ENCODE data around the gene KLHL21. TPM values are rescaled to one million over a fixed set of nuclear protein-coding genes. Genes with fewer than 3 reads are reported as not detected.

KLHL21 gene
- total RNA-seq, 1 experiment from 2014 or later = 27.5 TPM

- TF ChIP-seq, protein P1, sequence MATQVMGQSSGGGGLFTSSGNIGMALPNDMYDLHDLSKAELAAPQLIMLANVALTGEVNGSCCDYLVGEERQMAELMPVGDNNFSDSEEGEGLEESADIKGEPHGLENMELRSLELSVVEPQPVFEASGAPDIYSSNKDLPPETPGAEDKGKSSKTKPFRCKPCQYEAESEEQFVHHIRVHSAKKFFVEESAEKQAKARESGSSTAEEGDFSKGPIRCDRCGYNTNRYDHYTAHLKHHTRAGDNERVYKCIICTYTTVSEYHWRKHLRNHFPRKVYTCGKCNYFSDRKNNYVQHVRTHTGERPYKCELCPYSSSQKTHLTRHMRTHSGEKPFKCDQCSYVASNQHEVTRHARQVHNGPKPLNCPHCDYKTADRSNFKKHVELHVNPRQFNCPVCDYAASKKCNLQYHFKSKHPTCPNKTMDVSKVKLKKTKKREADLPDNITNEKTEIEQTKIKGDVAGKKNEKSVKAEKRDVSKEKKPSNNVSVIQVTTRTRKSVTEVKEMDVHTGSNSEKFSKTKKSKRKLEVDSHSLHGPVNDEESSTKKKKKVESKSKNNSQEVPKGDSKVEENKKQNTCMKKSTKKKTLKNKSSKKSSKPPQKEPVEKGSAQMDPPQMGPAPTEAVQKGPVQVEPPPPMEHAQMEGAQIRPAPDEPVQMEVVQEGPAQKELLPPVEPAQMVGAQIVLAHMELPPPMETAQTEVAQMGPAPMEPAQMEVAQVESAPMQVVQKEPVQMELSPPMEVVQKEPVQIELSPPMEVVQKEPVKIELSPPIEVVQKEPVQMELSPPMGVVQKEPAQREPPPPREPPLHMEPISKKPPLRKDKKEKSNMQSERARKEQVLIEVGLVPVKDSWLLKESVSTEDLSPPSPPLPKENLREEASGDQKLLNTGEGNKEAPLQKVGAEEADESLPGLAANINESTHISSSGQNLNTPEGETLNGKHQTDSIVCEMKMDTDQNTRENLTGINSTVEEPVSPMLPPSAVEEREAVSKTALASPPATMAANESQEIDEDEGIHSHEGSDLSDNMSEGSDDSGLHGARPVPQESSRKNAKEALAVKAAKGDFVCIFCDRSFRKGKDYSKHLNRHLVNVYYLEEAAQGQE (IDR thresholded peaks at IDR 0.05; ENCODE audit: low read depth) = no peak
Measured at GRCh38 chr1:6578624-6579373, 23.9 kb downstream of the KLHL21 start (continued).

DNA sequence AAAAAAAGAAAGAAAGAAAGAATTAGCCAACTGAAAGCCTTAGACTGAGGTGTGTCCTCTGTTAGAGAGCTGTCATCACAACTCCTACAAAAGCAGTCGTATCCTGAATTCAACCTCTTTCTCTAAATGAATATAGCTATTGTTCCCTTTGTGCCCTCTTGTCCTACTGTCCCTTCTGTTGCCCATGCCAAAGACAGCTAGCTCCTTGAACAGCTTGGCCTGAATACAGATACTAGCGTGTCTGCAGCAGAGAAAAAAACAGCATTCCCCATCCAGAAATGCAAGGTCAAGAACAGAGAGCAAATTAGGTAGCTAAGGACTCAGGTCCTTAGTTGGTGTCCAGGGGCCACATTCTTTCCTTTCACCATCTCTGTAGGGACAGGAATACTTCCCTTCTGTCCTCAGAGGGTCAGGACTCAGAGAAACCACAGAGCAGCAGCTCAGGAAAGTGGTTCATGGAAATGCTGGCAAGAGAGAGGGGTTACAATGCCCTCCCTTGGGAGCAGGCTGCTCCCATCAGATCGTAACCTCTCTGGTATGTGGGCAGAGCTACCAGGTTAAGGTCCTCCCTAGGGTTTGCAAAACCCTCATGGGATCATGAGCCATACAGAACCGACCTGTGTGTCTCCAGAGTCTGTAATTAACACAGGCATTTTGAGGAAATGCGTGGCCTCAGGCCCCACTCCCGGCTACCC lies 24.7 kb downstream of the KLHL21 start:
- H3K27ac ChIP-seq (ENCODE audit: low read depth, low read length) = no peak overlapping the region
- intact Hi-C loops (cut with micrococcal nuclease) = no loop called here
- no peak overlapping the region for H3K4me3 ChIP-seq (replicated peaks in 1 of 2; ENCODE audit: low read depth in 1 of 2, low read length in 2 of 2)

More for the DNA sequence above, 24.7 kb downstream of the KLHL21 start:
- Histone ChIP-seq H4K20me1 (ENCODE audit: insufficient read depth) (no peaks in the 10 kb centered on the region), H3K9me2 (ENCODE audit: insufficient read depth) (no peaks in the 10 kb centered on the region), H3K79me2 (ENCODE audit: insufficient read depth, low read length) (peaks cover 30% of the 10 kb centered on the region), H3K9me3 (ENCODE audit: control insufficient read depth in 1 of 2, insufficient read depth in 1 of 2, low read depth in 1 of 2, low read length in 2 of 2) (no peaks in the 10 kb centered on the region), H3K9ac (ENCODE audit: low read length) (no peak overlapping the region), H3K27me3 (ENCODE audit: insufficient read depth, low read length) (no peaks in the 10 kb centered on the region), H3K4me2 (ENCODE audit: low read length) (no peak overlapping the region), H3K36me3 (ENCODE audit: control insufficient read depth in 1 of 2, insufficient read depth in 2 of 2, low read length in 2 of 2) (peaks cover 0 to 2% of the 10 kb centered on the region in 2 experiments; a peak in 1 of 4 replicates), H2AFZ (ENCODE audit: low read depth, low read length, poor library complexity, severe bottlenecking) (no peak overlapping the region), H3K4me1 (ENCODE audit: control insufficient read depth in 1 of 2, insufficient read depth in 2 of 2, low read length in 2 of 2) (peaks cover 14 to 23% of the 10 kb centered on the region in 2 experiments)
- DNase-seq (ENCODE audit: low read depth, low spot score) (no peak), ATAC-seq (no peak)
- TF ChIP-seq CBX3 (IDR thresholded peaks at IDR 0.05; ENCODE audit: low read depth) (no peak), TCF7L2 (IDR thresholded peaks at IDR 0.05; ENCODE audit: borderline replicate concordance, extremely low read depth, insufficient read depth, insufficient read length) (no peak), SP1 (IDR thresholded peaks at IDR 0.05; ENCODE audit: low read depth) (no peak), EGR1 (IDR thresholded peaks at IDR 0.05; ENCODE audit: low read depth) (no peak), JUND (IDR thresholded peaks at IDR 0.05) (no peak), ZFX (IDR thresholded peaks at IDR 0.05) (no peak), FOSL1 (IDR thresholded peaks at IDR 0.05; ENCODE audit: low read depth) (no peak), MAX (IDR thresholded peaks at IDR 0.05) (no peak), EZH2 (IDR thresholded peaks at IDR 0.05) (no peak), POLR2AphosphoS5 (IDR thresholded peaks at IDR 0.05; ENCODE audit: low read depth, low read length) (no peak), CTCF (IDR thresholded peaks at IDR 0.05 in 2 of 3, conservative IDR thresholded peaks at IDR 0.05 in 1 of 3; ENCODE audit: borderline replicate concordance in 1 of 3, insufficient read depth in 1 of 3, low read depth in 2 of 3, low read length in 2 of 3) (no peak), ZNF274 (IDR thresholded peaks at IDR 0.05; ENCODE audit: low read depth, low read length) (no peak), EZH2phosphoT487 (IDR thresholded peaks at IDR 0.05; ENCODE audit: borderline replicate concordance) (no peak), SRF (IDR thresholded peaks at IDR 0.05; ENCODE audit: low read depth) (no peak)
- TF ChIP-seq, protein P2, sequence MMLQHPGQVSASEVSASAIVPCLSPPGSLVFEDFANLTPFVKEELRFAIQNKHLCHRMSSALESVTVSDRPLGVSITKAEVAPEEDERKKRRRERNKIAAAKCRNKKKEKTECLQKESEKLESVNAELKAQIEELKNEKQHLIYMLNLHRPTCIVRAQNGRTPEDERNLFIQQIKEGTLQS (IDR thresholded peaks at IDR 0.05) = no peak
- CTCF ChIA-PET = no interaction called here
- POLR2A ChIA-PET = interaction anchor here (1.1 kb wide), 1 partner anchor 87 kb away, joined by 4 read pairs; the partner anchor contains the start of gene PLEKHG5
- no TSS peak for BruUV-seq (replicated peaks)
- RAD21 ChIA-PET (ENCODE audit: low non-redundant PET in 1 of 2, low total read pairs in 2 of 2, uncharacterized antibody in 2 of 2, unreplicated experiment in 2 of 2) = no interaction called here
